Left renal cortex interstitium (tissue), 4 donors: ENCODE measurements around the gene UNKL. TPM values are rescaled to one million over a fixed set of nuclear protein-coding genes. Genes with fewer than 3 reads are reported as not detected.

Experiments used
- DNase-seq, 4 donors: peaks; one replicate each; pipeline ENCODE4 v3.0.0-alpha.2; 2013; ENCODE audit warnings: low read depth in 4 of 4, low spot score in 2 of 4, missing footprints in 1 of 4
- polyA plus RNA-seq, 4 donors: library from polyadenylated mRNA; unstranded; fragments of 120-200 nt; gene quantifications; one replicate each; pipeline ENCODE4 v1.2.1, GENCODE V29; 2013; ENCODE audit not compliant: insufficient read length in 4 of 4

The UNKL gene
- polyA plus RNA-seq, 4 donors: 13.8 to 22.9 (median 20.1) TPM

GRCh38 chr16:1315081-1316032, 99.1 kb downstream of the UNKL start:
- DNase-seq: no peak

- DNase-seq: no peak
Measured at GRCh38 chr16:1314399-1315068, 100.0 kb downstream of the UNKL start.

GRCh38 chr16:1313721-1314369, 100.7 kb downstream of the UNKL start:
- DNase-seq: no peak

Other genes starting within 250 kb of the UNKL start
- gene TPSG1, start 189.4 kb downstream of the UNKL start, polyA plus RNA-seq: 1 to 10 TPM in 2 of 4 donors, under 1 TPM in 2; 0.67 to 1.9 (median 0.96) TPM
- under 1 TPM in 3 of 4 donors, not detected in 1; 0.20 to 0.24 (median 0.24) TPM for gene TPSB2, start 184.5 kb downstream of the UNKL start, polyA plus RNA-seq
- gene TPSAB1, start 174.0 kb downstream of the UNKL start, polyA plus RNA-seq: not detected
- under 1 TPM in 1 of 4 donors, not detected in 3; 0.21 TPM for gene TPSD1, start 158.6 kb downstream of the UNKL start, polyA plus RNA-seq
- gene UBE2I, start 105.1 kb downstream of the UNKL start, polyA plus RNA-seq: 100 to 1,000 TPM; 152 to 184 (median 163) TPM
- 1 to 10 TPM; 4.9 to 7.0 (median 6.1) TPM for gene BAIAP3, start 81.1 kb downstream of the UNKL start, polyA plus RNA-seq
- gene TSR3, start 62.8 kb downstream of the UNKL start, polyA plus RNA-seq: 10 to 100 TPM; 38.3 to 80.2 (median 54.4) TPM
- 10 to 100 TPM; 51.5 to 77.0 (median 71.5) TPM for gene GNPTG, start 62.8 kb downstream of the UNKL start, polyA plus RNA-seq
- 10 to 100 TPM; 12.4 to 17.2 (median 15.0) TPM for gene UQCC4, start 6.0 kb upstream of the UNKL start, polyA plus RNA-seq
- gene PERCC1, start 16.4 kb upstream of the UNKL start, polyA plus RNA-seq: under 1 TPM in 1 of 4 donors, not detected in 3; 0.22 TPM
- 1 to 10 TPM; 1.5 to 3.7 (median 2.9) TPM for gene CCDC154, start 29.9 kb upstream of the UNKL start, polyA plus RNA-seq
- 10 to 100 TPM; 36.8 to 78.5 (median 54.4) TPM for gene CLCN7, start 60.3 kb upstream of the UNKL start, polyA plus RNA-seq
- gene PTX4, start 74.2 kb upstream of the UNKL start, polyA plus RNA-seq: not detected
- gene TELO2, start 78.7 kb upstream of the UNKL start, polyA plus RNA-seq: 10 to 100 TPM; 26.5 to 50.5 (median 41.5) TPM
- gene TMEM204, start 119.0 kb upstream of the UNKL start, polyA plus RNA-seq: 10 to 100 TPM; 19.2 to 34.6 (median 22.6) TPM
- gene IFT140, start 197.4 kb upstream of the UNKL start, polyA plus RNA-seq: 10 to 100 TPM; 34.6 to 54.9 (median 44.7) TPM
- 10 to 100 TPM; 15.6 to 31.4 (median 23.4) TPM for gene CRAMP1, start 197.7 kb upstream of the UNKL start, polyA plus RNA-seq